ENCODE data around the gene FARP1.
A peak's percentile ranks its signal among the peaks of the same experiment; 100 is the strongest.

The FARP1 gene

GRCh38 chr13:98289339-98289945 is 146.5 kb downstream of the FARP1 start:
- TF ChIP-seq CTCF (conservative IDR thresholded peaks at IDR 0.05) = no peak
- H3K27ac ChIP-seq = no peak overlapping the region

GRCh38 chr13:98290261-98290660 is 147.4 kb downstream of the FARP1 start:
- H3K27ac ChIP-seq = no peak overlapping the region
- TF ChIP-seq CTCF (conservative IDR thresholded peaks at IDR 0.05) = no peak

- no peak for TF ChIP-seq CTCF (conservative IDR thresholded peaks at IDR 0.05)
- peak overlapping the region; percentile 82 for H3K27ac ChIP-seq
Measured at GRCh38 chr13:98291658-98292057, 148.8 kb downstream of the FARP1 start.

GRCh38 chr13:98293103-98293502 is 150.2 kb downstream of the FARP1 start:
- peak overlapping the region; percentile 82 for H3K27ac ChIP-seq
- TF ChIP-seq CTCF (conservative IDR thresholded peaks at IDR 0.05) = no peak

GRCh38 chr13:98293570-98294142 is 150.8 kb downstream of the FARP1 start:
- peak overlapping the region; percentile 82 for H3K27ac ChIP-seq
- TF ChIP-seq CTCF (conservative IDR thresholded peaks at IDR 0.05) = no peak

GRCh38 chr13:98295371-98295770 is 152.5 kb downstream of the FARP1 start:
- H3K27ac ChIP-seq = no peak overlapping the region
- no peak for TF ChIP-seq CTCF (conservative IDR thresholded peaks at IDR 0.05)

GRCh38 chr13:98297051-98297450 is 154.2 kb downstream of the FARP1 start:
- TF ChIP-seq CTCF (conservative IDR thresholded peaks at IDR 0.05) = no peak
- peak overlapping the region; percentile 23 for H3K27ac ChIP-seq
